Breast epithelium (tissue), 4 donors: ENCODE measurements around the gene PPP1R7. TPM values are rescaled to one million over a fixed set of nuclear protein-coding genes. Genes with fewer than 3 reads are reported as not detected.

Source experiments
- DNase-seq, 2 donors: peaks; one replicate each; pipeline ENCODE4 v3.0.0-alpha.2; 2019; ENCODE audit warnings: low spot score in 2 of 2
- H3K27ac ChIP-seq, 2 donors: fragments of 200-600 bp; sonication (generic) in 1 of 2; one replicate each; pipeline ENCODE4 v1.5.1; 2016 to 2019; ENCODE audit warnings: mild to moderate bottlenecking in 1 of 2
- H3K27me3 ChIP-seq, 2 donors: fragments of 200-600 bp; sonication (generic) in 1 of 2; one replicate each; pipeline versions ENCODE4 v1.5.1 to v1.6.0; 2017 to 2019; ENCODE audit warnings: control low read depth in 1 of 2, mild to moderate bottlenecking in 1 of 2
- H3K36me3 ChIP-seq: fragments of 200-600 bp; one replicate; pipeline ENCODE4 v1.5.1; 2019
- H3K4me1 ChIP-seq, 2 donors: fragments of 200-600 bp; sonication (generic); one replicate each; pipeline ENCODE4 v1.5.1; 2016 to 2019; ENCODE audit warnings: control low read depth in 1 of 2
- H3K4me3 ChIP-seq, 3 donors: fragments of 200-600 bp; sonication (generic); 1 replicate in 2 of 3; 2 replicates in 1 of 3; pipeline ENCODE4 v1.5.1; 2016 to 2019; ENCODE audit warnings: mild to moderate bottlenecking in 3 of 3, moderate library complexity in 2 of 3
- H3K9me3 ChIP-seq, 2 donors: fragments of 200-600 bp; sonication (generic) in 1 of 2; one replicate each; pipeline ENCODE4 v1.5.1; 2016 to 2019; ENCODE audit warnings: control low read depth in 1 of 2
- CTCF ChIP-seq, 3 donors: fragments of 450-650 bp; IDR thresholded peaks; one replicate each; pipeline ENCODE4 v1.5.1; 2016 to 2017; ENCODE audit warnings: antibody characterized with exemption in 3 of 3, mild to moderate bottlenecking in 3 of 3, moderate library complexity in 3 of 3
- POLR2A ChIP-seq: fragments of 450-650 bp; IDR thresholded peaks from one replicate; pipeline ENCODE4 v1.6.1; 2016; ENCODE audit warnings: antibody characterized with exemption, mild to moderate bottlenecking, moderate library complexity
- POLR2AphosphoS5 ChIP-seq, 3 donors: sonication (generic); formaldehyde crosslinking; IDR thresholded peaks; one replicate each; pipeline ENCODE4 v1.6.1; 2017; ENCODE audit warnings: antibody characterized with exemption in 3 of 3
- intact Hi-C: fragments of 100-400 bp; cut with DNase I; formaldehyde crosslinking; loops from one replicate; pipeline ENCODE4 v1.15.1; 2023; ENCODE audit warnings: low total_unique reads
- total RNA-seq, 3 donors: library from RNA; depleted of rRNA; stranded (reverse); fragments of >200 nt; gene quantifications; one replicate each; pipeline ENCODE4 v1.1.0, GENCODE V29; 2016

Gene PPP1R7
- total RNA-seq, 3 donors from 2014 or later: 39.4 to 50.9 (median 43.6) TPM

DNA sequence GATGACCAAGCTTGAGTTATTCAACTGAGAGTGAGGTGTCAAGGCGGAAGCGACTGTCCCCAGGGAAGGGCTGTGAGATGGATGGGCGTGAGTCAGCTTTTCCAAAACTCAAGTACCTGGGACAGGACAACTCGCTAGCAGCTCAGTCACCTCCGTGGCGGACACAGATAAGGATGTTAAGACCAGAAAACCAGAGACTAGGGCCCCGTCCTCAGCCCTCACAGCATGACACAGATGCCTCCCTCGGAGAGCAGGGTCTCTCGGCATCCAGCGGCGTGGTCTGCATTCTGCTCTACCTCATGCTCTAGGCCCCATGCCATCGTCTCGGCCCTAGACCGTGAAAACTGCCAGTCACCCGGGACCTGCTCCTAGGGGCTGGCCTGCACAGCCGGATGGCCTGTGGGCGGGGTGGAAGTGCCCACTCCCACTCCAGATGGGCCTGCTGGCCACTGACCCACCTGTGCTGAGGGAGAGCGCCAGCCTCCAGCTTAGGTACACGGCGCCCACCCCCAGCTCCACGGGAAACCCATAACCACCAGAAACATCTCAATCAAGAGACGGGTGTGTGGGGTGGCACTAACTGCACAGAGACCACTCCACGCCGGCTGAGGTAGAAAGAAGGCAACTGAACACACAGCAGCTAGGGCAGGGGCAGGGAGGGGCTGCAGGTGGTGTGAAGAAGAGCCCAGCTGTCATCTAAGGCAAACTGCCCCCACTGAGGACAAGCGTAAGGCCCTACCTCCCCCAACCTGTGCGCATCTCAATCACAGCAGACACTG lies 78.0 kb downstream of the PPP1R7 start:
- H3K4me3 ChIP-seq: no peak overlapping the region
- peaks cover 22% of the 10 kb centered on the region for H3K36me3 ChIP-seq
- no peaks in the 10 kb centered on the region for H3K9me3 ChIP-seq
- peaks cover 3 to 7% of the 10 kb centered on the region in 2 donors for H3K4me1 ChIP-seq
- H3K27me3 ChIP-seq: no peaks in the 10 kb centered on the region
- no peak for TF ChIP-seq POLR2AphosphoS5 (IDR thresholded peaks at IDR 0.05)
- TF ChIP-seq POLR2A: no peak
- TF ChIP-seq CTCF (IDR thresholded peaks at IDR 0.05): no peak
- DNase-seq: no peak
- intact Hi-C loops: no loop called here
- H3K27ac ChIP-seq: no peak overlapping the region

DNA sequence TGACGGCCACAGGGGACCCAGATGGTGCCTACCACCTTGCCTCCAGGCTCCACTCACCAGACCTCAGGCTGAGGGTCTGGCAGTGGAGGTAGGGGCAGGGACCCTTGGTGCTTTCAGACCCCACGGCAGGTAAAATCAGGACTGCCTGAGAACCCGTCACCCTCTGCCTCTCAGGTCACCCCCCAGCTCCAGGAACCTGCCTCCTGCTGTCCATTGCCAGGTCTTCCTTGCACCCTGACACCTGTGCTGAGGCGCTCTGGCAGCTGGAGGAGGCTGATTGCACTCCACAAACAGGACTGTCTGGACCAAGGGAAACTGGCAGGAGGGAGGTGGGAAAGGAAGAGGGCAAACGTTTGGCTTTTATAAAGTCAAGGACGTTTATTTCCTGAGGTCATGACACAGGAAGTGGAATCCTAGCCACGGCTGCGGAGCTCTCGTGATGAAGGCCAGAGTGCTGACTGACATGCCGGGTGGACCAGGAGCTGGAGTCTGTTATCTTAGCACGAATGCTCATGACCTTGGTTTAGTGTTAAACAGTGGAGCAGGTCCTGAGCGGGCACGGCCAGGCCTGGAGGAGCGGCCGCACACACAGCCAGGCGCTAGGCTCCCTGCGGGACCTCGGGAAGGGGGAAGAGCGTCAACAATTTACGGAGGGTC lies 78.7 kb downstream of the PPP1R7 start:
- Histone ChIP-seq H3K4me1 (peaks cover 3 to 5% of the 10 kb centered on the region in 2 donors), H3K27ac (no peak overlapping the region), H3K27me3 (no peaks in the 10 kb centered on the region), H3K4me3 (no peak overlapping the region), H3K36me3 (peaks cover 22% of the 10 kb centered on the region), H3K9me3 (no peaks in the 10 kb centered on the region)
- intact Hi-C loops: no loop called here
- no peak for DNase-seq
- TF ChIP-seq POLR2A (no peak), CTCF (IDR thresholded peaks at IDR 0.05) (no peak), POLR2AphosphoS5 (IDR thresholded peaks at IDR 0.05) (no peak)

- intact Hi-C loops: no loop called here
- no peak overlapping the region for H3K4me3 ChIP-seq
- no peaks in the 10 kb centered on the region for H3K27me3 ChIP-seq
- no peak overlapping the region for H3K27ac ChIP-seq
- TF ChIP-seq CTCF (IDR thresholded peaks at IDR 0.05) (no peak), POLR2AphosphoS5 (IDR thresholded peaks at IDR 0.05) (no peak), POLR2A (no peak)
- H3K4me1 ChIP-seq: no peaks in the 10 kb centered on the region
- peaks cover 22% of the 10 kb centered on the region for H3K36me3 ChIP-seq
- DNase-seq: no peak
- no peaks in the 10 kb centered on the region for H3K9me3 ChIP-seq
Observed at GRCh38 chr2:241229563-241230401, 79.5 kb downstream of the PPP1R7 start.

DNA sequence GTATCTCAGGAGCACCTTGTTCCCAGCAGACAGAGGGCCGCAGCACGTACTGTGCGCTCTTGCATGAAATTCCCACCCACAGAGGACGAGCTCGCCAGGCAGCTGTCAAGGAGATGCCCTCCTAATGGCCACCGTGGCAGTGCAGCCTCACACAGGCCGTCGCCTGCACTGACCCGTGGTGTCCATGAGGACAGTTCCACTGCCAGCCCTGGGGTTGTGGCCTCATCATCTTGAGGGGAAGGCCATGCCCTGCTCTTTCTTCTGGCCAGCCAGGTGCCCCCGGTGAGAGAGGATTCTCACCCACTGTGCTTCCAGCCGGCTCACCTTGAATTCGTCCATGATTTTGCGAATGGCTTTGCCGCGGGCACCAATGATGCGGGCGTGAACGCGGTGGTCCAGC lies 80.2 kb downstream of the PPP1R7 start:
- no peaks in the 10 kb centered on the region for H3K4me1 ChIP-seq
- no peak overlapping the region for H3K4me3 ChIP-seq
- TF ChIP-seq POLR2A: no peak
- no peak for TF ChIP-seq CTCF (IDR thresholded peaks at IDR 0.05)
- TF ChIP-seq POLR2AphosphoS5 (IDR thresholded peaks at IDR 0.05): no peak
- no peaks in the 10 kb centered on the region for H3K27me3 ChIP-seq
- intact Hi-C loops: no loop called here
- DNase-seq: no peak
- no peak overlapping the region for H3K27ac ChIP-seq
- peaks cover 22% of the 10 kb centered on the region for H3K36me3 ChIP-seq
- H3K9me3 ChIP-seq: no peaks in the 10 kb centered on the region
